Measurements from ENCODE around the gene ABT1.

DNA sequence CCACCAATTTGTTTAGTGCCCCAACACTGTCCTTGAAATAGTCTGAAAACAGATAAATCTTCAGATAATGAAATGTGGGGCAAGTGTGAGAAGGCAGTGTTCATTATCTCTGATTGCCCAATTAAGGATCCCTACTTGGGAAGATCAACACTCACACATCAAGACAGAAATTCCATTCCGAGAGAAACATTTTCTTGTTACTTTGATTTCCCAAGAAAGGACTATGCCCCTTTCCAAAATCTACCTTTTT lies 42.4 kb upstream of the ABT1 start:
- TF ChIP-seq, protein P1, sequence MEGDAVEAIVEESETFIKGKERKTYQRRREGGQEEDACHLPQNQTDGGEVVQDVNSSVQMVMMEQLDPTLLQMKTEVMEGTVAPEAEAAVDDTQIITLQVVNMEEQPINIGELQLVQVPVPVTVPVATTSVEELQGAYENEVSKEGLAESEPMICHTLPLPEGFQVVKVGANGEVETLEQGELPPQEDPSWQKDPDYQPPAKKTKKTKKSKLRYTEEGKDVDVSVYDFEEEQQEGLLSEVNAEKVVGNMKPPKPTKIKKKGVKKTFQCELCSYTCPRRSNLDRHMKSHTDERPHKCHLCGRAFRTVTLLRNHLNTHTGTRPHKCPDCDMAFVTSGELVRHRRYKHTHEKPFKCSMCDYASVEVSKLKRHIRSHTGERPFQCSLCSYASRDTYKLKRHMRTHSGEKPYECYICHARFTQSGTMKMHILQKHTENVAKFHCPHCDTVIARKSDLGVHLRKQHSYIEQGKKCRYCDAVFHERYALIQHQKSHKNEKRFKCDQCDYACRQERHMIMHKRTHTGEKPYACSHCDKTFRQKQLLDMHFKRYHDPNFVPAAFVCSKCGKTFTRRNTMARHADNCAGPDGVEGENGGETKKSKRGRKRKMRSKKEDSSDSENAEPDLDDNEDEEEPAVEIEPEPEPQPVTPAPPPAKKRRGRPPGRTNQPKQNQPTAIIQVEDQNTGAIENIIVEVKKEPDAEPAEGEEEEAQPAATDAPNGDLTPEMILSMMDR (IDR thresholded peaks at IDR 0.05; ENCODE audit: low read depth, low read length): no peak
- TF ChIP-seq EZH2phosphoT487 (IDR thresholded peaks at IDR 0.05; ENCODE audit: low read depth): no peak

Data from OCI-LY3 (cell line).